HG03342 (cell line): ENCODE results near the gene NEK1.
"Not testable (repeated sequence)": the region's sequence is repeated elsewhere in the genome, so short reads cannot be mapped to it uniquely, and the experiment has no call there.

ENCODE experiments used
- ATAC-seq: cut with Tn5 transposase; IDR thresholded peaks from one replicate; pipeline ENCODE4 v1.9.1; 2021; ENCODE audit warnings: mild to moderate bottlenecking, moderate library complexity; ENCODE audit not compliant: unreplicated experiment

NEK1 gene

GRCh38 chr4:169601016-169601771 lies 11.2 kb downstream of the NEK1 start:
- peak; percentile 44 for ATAC-seq

GRCh38 chr4:169594560-169595195 lies 17.7 kb downstream of the NEK1 start:
- ATAC-seq = no peak

- ATAC-seq = no peak
Measured at GRCh38 chr4:169593050-169593560, 19.3 kb downstream of the NEK1 start.

DNA sequence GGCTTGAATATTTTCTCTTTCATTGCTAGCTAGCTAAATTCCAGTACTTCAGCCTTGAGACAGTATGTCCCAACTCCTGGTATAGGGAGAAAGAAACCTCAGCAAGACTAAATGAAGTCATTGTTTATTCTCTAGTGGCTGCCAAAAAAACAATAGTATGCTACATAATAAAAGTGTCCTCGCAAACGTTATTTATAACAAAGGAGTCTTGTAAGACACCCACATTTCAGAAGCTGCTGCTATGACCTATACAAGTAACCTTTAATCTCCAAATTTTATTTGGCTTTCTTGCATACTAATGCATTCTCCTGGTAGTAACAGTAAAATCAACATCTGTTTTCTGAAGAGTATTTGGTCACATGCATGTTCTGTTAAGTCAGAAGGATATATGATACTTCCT lies 28.8 kb downstream of the NEK1 start:
- no peak for ATAC-seq

GRCh38 chr4:169582706-169583105 lies 29.7 kb downstream of the NEK1 start:
- ATAC-seq = no peak

DNA sequence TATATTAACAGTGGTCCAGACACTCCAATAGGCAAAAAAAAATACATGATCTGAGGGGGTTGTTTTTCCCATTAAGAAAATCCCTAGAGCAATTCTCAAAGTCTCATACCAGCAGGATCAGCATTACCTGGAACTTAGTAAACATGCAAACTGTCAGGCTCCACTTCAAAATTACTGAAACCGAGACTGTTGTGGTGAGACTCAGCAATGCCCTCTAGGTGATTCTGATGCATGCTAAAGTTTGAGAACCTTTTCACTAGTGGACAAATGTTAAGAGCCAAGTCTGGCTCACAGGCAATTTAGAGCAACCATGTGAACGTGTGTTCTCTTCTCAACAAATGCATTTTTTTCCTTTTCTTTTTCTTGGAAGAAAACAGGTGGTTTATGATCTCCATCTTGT lies 30.2 kb downstream of the NEK1 start:
- peak; percentile 85 for ATAC-seq

GRCh38 chr4:169573889-169574288 lies 38.5 kb downstream of the NEK1 start:
- peak; percentile 68 for ATAC-seq

DNA sequence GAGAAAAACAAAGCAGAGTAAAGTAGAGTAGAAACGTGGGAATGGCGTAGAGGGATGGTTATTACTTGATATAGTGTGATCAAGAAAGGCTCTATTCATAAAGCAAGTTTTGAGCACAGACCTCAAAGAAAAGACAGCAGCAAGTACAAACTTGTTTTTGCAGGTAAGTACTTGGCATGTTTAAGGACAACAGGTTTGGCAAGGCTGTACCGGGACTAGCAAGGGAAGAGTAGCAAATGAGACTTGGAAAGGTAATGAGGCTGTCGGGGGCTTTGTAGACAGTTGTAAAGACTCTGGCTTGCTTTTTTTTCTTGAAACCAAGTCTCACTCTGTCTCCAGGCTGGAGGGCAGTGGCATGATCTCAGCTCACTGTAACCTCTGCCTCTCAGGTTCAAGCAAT lies 40.9 kb downstream of the NEK1 start:
- ATAC-seq = no peak

GRCh38 chr4:169571012-169571411 lies 41.4 kb downstream of the NEK1 start:
- ATAC-seq = not testable (repeated sequence)

DNA sequence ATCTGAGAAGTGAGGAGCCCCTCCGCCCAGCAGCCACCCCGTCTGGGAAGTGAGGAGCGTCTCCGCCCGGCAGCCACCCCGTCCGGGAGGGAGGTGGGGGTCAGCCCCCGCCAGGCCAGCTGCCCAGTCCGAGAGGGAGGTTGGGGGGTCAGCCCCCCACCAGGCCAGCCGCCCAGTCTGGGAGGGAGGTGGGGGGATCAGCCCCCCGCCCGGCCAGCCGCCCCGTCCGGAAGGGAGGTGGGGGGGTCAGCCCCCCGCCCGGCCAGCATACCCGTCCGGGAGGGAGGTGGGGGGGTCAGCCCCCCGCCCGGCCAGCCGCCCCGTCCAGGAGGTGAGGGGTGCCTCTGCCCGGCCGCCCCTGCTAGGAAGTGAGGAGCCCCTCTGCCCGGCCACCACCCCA lies 42.1 kb downstream of the NEK1 start:
- ATAC-seq = not testable (repeated sequence)

DNA sequence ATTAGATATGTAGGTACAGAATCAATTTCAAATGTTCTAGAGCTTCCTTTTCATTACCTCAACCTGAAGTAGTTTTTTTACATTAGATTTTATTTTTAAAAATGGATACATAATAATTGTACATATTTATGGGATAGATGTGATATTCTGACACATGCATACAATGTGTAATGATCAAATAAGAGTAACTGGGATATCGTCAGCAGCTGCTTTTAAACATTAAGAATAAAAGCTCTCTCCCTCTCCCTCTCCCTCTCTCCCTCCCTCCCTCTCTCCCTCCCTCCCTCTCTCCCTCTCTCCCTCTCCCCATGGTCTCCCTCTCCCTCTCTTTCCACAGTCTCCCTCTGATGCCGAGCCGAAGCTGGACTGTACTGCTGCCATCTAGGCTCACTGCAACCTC lies 43.2 kb downstream of the NEK1 start:
- ATAC-seq = not testable (repeated sequence)

DNA sequence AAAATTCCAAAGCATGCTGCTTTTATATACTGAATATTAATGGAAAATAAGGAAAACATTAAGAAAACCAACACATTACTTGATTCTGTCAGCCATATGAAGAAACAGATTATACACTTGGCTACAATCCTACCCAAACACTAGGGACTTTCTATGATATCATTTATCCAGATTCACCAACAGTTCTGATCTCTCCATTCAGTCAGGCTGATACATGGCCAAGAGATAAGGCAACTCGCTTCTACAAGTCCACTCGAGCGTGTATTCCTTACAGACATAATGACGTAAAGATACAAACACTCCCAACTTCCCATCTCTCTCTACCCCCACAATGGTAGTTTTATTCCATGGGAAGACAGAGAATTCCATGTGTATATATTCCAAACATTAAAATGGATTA lies 44.5 kb downstream of the NEK1 start:
- no peak for ATAC-seq

DNA sequence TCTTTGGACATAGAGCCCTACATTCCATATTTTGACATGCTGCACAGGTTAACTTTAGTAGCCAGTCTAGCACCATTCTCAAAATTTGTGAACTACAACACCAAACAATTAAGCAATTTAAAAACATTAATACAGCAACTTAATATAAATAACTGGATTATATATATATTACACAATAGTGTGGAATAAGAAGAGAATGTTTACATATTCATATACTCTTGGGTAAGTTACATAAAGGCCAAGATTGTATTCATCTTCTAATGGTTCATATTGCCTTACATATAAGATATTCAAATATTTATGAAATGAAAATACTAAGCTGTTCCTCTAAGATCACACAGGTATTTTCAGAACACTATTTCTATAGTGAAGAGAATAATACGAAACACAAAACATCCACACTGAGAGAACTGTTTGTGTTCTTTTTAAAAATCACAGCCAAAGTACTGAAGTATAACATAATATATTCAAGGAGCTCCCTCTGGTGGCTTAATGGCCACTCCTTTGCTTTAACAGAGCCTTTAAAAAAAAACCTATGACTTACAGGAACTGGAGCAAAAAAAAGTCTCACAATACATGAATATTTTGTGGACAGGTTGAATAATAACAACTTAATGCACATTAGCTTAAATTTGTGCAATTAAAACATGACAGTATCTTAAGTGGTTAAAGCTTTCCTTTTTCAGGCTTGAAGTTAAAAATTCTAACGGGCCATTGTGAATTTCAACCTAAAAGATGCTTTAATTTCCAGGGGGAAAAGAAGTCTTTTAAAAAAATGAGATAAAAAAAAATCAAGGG lies 46.2 kb downstream of the NEK1 start:
- ATAC-seq = peak; percentile 95

DNA sequence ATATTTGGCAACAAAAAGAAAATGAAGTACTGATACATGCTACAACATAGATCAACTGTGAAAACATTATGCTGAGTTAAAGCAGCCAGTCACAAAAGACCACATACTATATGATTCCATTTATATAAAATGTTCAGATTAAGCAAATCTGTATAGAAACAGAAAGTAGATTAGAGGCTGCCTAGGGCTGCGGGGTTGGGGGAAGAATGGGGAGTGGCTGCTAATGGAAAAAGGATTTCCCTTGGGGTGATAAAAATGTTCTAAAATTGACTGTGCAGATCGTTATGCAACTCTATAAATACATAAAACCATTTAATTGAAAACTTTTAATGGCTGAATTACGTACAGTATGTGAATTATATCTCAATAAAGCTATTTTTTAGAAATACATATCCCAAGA lies 46.8 kb downstream of the NEK1 start:
- no peak for ATAC-seq

- no peak for ATAC-seq
Measured at GRCh38 chr4:169557061-169557636, 55.2 kb downstream of the NEK1 start.

DNA sequence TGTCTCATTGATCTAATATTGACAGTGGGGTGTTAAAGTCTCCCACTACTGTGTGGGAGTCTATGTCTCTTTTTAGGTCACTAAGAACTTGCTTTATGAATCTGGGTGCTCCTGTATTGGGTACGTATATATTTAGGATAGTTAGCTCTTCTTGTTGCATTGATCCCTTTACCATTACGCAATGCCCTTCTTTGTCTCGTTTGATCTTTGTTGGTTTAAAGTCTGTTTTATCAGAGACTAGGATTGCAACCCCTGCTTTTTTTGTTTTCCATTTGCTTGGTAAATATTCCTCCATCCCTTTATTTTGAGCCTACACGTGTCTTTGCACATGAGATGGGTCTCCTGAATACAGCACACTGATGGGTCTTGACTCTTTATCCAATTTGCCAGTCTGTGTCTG lies 65.8 kb downstream of the NEK1 start:
- ATAC-seq = not testable (repeated sequence)

GRCh38 chr4:169540774-169541173 lies 71.6 kb downstream of the NEK1 start:
- no peak for ATAC-seq

DNA sequence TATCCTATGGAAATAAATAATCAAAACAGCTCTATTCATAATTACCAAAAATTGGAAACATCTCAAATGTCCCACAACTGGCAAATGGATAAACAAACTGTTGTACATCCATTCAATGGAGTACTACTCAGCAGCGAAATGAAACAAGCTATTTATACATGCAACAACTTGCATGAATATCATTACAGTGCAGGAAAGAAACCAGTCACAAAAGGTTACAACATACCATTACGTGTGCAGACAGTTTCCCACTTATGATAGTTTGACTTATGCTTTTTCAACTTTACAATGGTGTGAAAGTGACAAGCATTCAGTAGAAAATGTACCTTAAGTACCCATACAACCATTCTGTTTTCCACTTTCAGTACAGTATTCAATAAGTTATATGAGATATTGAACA lies 82.3 kb downstream of the NEK1 start:
- ATAC-seq = no peak

- ATAC-seq = no peak
Measured at GRCh38 chr4:169523796-169524195, 88.6 kb downstream of the NEK1 start.

DNA sequence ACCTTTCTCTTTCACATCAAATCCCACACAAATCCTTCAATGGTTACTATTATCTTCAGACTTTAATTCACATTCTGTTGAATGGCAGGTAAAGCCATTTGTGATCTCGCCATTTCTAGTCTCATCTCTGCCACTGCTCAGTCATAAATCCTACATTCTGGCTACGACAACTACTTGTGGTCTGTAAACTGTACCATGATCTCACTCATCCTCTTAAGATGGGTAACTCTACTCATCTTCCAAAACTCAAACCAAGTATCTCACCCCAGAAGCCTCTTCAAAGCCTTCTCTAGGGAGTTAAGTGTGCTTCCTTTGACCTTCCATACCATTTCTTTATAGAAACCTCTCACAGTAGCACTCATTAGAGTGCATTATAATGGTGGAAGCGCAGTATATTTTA lies 101.8 kb downstream of the NEK1 start:
- ATAC-seq = no peak

DNA sequence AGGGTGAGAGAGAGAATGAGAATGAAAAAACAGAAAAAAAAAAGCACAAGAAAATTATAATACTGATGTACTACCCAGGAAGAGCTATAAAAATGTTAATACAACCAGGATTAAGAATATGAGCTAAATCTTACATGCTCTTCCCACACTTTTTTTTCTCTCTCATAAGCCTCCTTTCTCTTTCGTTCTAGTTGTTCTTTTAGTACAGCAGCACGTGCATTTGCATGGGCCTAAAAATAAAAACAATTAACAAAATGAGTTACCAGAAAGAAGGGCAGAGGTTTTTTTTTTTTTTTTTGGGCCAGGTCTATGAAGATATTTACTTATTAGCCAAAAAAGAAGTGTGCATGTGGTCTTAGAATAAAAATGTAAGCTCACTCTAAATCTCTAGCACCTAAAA lies 105.5 kb downstream of the NEK1 start:
- no peak for ATAC-seq
